HG03439 (cell line): Measurements from ENCODE around the gene PLXNA4.

Experiments used
- ATAC-seq: cut with Tn5 transposase; IDR thresholded peaks from one replicate; pipeline ENCODE4 v1.9.1; 2021; ENCODE audit warnings: mild to moderate bottlenecking, moderate library complexity; ENCODE audit not compliant: unreplicated experiment

Gene PLXNA4

DNA sequence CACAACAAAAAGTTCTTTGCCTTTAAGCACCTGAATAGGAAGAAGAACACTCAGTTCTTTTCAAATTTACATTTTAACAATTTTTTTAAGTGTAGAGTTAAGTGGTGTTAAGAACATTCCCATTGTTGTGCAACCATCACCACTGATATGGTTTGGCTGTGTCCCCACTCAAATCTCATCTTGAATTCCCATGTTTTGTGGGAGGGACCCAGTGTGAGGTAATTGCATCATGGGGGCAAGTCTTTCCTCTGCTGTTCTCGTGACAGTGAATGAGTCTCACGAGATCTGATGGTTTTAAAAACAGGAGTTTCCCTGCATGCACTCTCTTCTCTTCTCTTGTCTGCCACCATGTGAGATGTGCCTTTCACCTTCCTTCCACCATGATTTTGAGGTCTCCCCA lies 155.7 kb downstream of the PLXNA4 start:
- ATAC-seq: no peak

- ATAC-seq: no peak
Observed at GRCh38 chr7:132419542-132419941, 156.7 kb downstream of the PLXNA4 start.

DNA sequence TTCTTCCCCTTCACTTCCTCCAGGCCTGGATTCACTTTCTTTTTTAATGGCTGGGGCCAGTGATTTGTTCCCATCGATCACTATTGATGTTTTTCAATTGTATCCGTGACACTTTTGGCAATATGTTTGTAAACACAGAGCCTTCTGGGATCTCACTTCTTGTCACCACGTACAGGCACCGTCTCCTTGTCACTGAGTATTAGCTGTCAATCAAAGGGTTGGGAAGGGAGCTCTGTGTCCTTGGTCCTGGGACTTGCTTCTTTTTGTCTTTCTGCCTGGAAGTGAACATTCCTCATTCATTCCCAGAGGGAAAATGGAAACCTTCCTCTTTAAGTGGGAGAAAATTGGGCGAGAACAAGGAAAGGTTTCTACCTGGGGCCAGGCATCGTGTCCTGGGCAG lies 157.4 kb downstream of the PLXNA4 start:
- ATAC-seq: no peak

DNA sequence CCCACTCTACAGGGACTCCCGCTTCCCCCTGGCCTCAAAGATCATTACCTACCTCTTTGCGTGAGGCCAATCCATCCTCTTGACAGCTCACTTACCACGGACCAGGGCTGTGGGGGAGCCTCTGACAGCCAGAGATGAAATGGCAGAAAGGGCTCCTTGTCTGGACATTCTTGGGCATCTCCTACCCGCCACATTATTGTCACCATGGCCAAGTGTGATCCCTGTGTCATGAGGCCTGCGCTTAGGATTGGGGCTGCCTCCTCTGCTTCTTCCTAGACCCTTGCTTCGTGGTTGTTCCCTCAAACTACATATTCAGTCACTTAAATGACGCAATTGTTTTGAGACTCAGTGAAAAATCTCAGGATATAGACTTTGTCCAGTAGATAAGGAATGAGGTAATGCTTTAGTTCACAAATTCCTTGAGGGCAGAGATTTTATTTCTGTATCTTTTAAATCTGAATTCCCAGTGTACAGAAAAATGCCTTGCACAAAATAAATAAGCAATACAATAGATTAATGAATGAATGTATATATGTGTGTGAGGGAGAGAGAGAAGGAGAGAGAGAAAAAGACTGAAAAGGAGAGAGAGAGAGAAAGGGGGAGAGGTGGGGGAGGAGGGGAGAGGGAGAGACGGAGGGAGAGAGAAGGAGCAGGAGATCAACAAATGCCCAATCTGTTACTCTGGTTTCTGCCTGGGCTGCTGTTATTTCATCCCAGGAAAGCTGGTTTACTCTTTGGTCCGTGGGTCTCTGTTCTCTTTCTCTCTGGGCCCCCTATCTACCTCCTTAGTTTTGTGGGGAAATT lies 159.0 kb downstream of the PLXNA4 start:
- no peak for ATAC-seq

DNA sequence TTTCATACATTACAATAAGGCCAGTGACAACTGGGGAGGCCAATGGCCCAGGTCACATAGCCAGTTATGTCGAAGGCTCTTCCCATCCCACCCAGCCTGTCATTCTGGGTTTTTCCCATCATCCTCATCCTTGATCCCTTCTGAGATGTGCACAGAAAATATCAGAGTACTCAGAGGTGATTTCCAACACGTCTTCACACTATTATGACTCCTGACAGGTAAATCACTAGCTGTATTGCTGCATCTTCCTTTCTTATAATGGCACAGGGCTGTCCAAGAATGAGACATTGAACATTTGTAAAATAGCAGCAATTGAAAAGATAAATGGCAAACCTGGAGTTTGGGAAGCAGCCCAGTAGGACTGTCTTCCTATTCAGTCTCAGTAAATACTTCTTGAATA lies 159.9 kb downstream of the PLXNA4 start:
- ATAC-seq: no peak

- no peak for ATAC-seq
Observed at GRCh38 chr7:132415259-132415658, 161.0 kb downstream of the PLXNA4 start.

DNA sequence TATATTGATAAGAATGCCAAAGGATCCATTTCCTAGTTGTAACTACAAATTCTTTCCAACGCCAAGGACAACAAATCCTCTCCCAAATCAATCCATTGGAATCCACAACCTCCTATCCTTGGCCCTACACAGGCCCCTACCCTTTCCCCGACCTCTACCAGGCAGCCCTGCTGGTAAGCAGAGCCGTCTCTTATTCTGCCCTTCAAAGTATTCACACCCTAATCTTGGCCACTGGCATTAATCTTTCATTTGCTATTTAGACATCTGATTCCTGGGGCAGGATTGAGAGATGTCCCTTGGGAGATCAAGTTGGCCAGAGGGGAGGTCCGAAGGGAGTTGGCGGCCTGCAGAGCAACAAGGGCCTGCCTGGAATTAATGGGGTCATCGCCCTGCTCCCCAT lies 161.4 kb downstream of the PLXNA4 start:
- ATAC-seq: no peak

DNA sequence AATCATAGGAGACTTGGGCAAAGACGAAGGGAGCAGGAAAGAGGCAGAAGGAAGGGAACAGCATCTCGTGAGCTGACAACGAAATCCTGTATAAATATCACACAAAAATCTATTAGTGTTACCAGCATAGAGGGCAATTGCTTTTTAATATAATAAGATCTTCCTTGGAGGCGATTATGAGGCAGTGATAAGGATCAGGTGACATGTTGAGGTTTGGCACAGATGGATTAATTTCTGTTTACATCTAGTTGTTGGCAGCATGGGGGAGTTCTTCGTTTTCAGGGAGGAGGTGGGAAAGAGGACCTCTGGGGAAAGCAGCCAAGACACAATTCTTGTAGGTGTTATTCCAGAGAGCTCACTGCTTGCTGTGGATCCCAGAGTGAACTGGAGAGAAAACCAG lies 163.8 kb downstream of the PLXNA4 start:
- no peak for ATAC-seq

DNA sequence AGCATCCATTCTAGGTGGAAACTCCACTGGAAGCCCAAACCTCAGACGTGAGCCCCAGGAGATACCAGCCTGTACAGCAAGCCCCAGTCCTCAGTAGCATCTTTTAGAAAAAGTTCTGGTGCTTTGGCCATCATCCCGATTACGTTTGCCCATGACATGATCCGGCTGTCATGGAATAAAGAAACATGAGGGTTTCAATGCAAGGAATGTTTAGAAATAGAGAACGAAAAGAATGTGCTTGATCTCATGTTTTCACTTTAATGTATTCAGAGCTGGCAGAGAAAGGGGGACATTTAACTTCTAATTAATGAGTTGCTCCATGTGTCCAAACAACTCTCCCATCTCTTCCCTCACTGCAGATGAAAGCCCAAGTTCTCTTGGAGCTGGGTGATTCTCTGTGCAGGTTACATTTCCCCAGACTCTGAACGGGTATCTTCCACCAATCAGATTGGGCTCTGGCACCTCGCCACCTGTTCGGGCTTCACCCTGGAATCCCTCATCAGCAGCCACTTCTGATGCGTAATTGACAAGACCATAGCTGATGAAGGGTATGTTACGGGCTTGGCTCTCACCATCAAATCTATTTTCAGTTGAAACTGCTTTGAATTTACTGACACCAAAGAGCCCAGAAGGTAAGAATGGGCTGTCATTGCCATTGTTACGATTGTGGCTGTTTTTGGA lies 165.3 kb downstream of the PLXNA4 start:
- ATAC-seq: no peak

GRCh38 chr7:132410385-132410784 lies 165.9 kb downstream of the PLXNA4 start:
- no peak for ATAC-seq

DNA sequence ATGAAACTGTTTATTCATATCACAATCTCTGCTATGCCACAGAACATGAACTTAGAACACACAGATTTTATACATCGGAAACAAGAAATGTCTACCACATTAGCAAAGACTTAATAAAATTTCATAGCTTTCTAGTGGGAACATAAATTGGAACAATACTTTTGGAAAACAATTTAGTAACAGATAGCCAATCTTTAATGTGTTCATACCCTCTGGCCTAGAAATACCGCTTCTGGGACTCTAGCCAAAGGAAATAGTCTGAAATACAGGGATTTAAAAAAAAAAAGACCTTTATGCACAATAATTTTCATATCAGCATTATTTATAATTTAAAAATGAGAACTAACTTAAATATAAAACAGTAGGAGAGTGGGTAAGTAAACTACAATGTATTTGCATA lies 168.5 kb downstream of the PLXNA4 start:
- no peak for ATAC-seq

DNA sequence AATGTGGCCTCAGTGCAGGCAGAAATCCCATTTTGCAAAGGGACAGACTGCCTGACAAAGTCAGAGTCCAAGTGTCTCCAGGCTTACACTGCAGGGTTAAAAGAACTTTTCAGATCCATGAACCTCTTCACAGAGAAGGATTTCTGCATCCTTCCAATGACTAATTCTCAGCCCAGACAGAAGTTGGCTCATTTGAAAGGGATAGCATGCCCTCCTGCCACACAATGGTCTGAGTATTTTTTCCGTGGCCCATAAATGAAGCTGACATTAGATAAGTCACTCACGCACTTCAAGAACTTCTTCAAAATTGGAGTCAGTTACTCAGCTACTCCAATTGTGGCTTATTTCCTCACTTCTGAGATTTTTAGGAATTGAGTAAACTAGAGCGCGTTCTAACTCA lies 170.2 kb downstream of the PLXNA4 start:
- no peak for ATAC-seq

DNA sequence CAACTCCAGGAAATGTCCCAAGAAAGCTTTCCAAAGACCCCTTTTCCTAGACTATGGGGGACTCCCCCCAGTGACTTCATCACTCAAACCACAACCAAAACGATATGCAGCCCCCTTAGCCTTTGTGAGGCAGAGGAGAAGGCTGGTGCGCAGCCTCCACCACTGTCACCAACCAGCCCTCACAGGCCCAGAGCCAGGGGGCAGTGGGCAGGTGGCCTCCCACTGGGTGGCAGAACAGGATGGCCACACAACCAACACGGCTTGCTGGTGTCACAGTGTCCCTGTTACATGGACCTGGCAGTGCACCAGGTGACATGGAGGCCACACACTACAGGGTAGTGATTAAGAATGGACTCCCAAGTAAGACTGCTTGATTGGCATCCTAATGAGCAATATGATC lies 172.0 kb downstream of the PLXNA4 start:
- ATAC-seq: no peak

DNA sequence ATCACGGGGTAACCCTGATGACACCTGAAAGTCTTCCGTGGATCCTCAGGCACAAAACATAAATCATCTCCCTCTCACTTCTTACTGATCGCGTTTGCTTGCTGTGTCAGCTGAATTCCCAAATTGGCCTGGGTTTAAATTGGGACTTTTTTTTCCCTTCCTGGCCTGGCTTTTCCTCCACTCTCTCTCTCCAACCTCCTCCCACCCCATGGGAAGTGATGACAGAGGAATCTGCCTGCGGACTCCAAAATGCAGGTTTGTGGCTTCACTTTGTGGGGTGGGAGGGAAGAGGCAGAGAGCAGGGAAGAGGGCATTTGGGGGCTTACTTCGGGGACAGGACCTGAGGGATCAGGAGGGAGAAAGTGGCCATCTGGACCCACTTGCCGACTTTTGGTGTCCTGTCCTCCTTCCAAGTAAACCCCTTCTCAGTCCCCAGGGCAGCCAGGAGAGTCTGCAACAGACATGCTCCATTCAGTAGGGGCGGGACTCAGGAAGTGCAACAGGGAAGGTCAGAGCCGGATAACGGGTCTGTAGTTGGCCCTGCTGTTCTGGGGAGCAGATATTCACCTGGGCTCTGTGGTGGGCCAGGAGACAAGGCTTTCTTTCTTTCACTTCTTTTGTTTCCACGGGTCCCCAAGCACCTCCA lies 172.7 kb downstream of the PLXNA4 start:
- ATAC-seq: no peak

DNA sequence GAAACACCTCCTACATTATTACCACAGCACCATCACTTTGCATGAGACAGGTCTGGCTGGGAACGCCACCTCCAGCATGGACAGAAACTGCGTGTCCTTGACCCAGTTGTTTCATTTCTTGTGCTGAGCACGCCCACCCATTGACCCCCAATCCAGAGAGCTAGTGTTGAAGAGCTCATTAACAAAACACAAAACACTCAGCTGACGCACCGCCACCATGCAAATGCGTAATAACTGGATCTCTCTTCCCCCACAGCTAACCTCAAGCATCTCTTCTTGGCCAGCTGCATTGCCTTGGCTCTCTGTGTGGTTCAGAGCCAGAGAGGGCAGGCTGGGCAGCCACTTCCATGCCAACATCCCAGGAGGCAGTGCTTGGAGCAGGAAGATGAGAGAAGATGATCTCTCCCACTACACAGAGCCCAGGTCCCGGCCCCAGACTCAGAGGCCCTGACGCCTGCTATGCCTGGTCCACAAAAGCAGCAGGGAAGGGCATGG lies 173.5 kb downstream of the PLXNA4 start:
- no peak for ATAC-seq

DNA sequence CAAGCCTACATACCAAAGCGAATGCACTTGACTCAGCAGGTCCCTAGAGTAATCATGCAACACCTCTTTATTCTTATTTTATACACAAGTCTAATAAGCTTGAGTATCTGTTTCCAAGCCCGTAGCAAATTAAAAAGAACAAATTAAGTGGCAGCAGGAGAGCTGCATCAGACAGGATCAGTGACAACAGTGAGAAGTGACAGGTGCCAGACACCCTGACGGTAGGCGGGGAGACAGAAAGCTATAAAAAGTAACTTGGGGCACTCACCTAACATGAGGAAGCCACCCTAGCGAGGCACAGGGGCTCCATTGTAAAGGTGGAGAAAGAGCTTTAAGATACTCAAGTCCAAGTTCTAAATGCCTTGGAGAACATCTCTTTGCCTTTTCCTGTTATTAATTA lies 174.2 kb downstream of the PLXNA4 start:
- ATAC-seq: no peak

DNA sequence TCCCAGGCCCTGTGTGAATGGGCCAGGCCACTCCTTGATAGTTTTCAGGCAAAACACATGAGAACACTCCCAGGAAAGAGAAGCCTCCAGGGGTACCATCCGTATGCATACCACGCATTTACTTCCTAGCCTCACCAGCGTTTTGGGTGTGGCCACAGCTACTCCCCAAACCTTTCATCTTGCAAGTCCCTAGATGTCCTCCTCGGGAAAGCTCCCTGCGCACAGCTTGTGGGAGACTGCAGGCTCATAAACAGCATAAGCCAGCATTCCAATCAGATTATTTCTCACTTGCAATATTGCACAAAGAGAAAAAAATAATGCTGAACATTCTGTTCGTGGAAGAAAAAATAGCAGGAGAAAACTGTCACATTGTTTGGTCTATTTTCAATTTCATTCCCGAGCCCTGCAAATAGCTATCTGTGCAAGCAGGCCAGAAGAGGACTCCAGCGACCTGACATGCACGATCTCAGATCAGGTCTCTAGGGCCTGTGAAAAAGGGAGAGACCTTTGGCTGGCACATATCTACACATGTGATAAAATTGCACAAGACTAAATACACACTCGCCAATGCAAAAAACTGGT lies 175.6 kb downstream of the PLXNA4 start:
- no peak for ATAC-seq

GRCh38 chr7:132399367-132399766 lies 176.9 kb downstream of the PLXNA4 start:
- no peak for ATAC-seq

- ATAC-seq: no peak
Observed at GRCh38 chr7:132398253-132398925, 177.9 kb downstream of the PLXNA4 start.

DNA sequence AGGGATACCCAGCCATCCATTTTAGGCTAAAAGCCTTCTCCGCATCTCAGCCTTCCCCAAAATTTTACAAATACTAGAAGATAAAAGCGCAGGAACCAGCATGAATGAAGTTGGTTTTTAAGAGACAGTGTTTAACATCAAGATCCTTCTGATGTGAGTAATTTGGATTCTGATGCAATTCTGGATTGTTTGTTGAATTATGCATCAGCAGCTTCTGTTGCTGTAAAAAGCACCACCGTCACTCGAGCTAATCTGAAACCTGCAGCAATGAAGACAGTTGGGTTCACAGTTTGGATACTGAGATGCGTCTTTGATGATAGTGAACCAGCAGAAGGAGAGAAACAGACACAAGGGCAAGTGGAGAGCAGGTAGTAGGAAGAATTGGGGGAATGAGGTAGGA lies 179.2 kb downstream of the PLXNA4 start:
- ATAC-seq: no peak

DNA sequence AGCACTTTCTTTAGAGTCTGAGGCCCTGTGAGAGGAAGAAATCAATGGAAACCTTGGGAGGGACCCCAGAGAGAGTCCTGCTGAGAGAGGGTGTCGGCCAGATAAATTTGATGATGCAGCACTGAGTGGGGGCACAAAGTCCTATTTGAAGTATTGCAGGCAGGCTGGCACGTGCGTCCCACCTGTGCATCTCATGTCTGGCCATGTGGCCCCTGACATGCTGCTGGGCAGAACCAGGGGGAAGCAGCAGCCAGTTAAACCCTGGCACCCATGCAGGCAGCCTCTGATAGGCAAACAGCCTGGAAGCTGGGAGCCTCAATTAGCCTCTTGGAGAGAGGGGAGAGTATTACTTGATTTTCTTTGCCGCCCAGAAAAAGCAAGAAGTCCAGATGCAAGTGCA lies 180.9 kb downstream of the PLXNA4 start:
- no peak for ATAC-seq
